NCI-H774 (cell line): ENCODE measurements around the gene CTXND1.

Source experiments
- DNase-seq: peaks from one replicate; lab custom pipeline; 2025; lab: John Stamatoyannopoulos, UW

CTXND1 gene

DNA sequence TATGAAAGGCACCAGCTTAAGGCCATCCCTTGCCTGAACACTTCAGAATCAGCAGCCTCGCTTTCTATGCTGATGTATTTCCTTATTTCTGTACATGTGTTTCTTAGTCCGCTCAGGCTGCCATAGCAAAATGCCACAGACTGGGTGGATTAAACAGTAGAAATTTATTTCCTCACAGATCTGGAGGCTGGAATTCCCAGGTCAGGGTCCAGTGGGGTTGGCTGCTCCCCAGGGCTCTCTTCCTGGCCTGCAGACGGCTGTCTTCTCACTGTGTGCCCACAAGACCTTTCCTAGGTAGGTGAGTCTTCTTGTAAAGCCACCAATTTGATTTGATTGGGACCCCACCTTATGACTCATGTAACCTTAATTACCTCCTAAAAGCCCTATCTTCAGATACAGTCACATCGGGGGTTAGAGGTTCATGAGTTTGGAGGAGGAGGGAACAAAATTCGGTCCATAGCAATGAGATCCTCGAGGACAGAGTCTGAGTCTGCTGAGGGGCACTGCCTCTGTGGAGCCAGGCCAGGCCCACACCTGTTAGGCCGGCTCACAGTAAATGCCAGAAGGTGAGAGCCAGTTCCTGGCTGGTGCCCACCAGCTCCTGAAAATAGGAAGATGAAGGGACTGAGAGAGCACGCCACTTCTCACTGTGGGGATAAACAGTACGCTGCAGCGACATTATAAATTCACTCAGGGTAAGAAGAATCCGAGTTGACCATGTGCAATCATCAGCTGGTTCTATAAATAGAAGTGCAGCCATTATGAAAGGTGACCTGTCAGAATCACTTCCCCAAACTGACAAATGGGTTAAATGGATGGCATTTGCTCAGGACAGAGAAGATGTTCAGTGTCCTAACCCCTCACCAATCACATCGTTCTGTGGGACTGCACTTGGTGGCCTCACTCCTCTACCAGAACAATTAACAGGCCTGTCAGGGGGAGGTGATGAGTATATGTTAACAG is 41.1 kb downstream of the CTXND1 start:
- no peak for DNase-seq

DNA sequence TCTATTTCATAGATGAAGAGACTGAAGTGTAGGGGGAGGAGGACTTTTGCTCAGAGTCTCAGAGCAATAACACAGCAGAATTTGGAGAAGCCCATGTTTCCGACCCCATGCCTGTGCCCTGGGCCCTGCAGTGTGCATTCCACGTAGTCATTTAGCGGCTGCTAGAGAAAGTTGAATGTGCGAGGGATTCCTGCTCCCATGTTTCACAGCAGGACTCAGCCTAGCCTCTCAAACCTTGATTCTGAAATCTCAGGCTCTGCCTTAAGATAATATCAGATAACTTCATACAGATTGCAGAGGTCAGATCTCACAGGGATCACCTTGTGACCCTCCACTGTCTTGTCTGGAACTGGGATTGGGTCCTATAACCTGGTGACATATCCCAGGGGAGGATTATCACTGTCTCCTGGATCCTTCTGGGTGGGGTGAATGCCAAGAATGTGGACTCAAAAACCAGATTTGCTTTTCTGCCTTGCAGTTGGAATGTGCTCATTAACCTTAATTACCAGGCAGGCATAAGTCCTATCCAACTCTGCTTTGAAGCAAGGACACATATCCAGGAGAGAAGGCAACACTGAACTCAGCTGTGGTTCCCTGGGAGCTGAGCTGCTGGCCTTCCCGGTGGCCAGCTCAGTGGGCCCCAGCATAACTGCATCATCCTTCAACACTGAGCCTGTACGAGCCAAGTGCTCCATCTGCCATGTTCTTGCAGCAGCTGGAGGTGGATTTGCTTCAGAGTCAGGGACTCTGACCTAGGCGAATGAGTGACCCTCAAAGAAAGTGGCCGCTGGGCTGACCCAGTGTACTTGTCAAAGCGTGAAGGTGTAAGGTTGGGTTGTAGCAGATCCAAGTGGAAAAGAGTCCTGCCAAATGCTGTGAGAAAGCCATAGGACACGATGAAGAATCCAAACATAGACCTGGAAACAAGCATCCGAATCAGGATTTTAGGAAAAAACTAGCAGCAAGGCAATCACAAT is 43.0 kb downstream of the CTXND1 start:
- no peak for DNase-seq

DNA sequence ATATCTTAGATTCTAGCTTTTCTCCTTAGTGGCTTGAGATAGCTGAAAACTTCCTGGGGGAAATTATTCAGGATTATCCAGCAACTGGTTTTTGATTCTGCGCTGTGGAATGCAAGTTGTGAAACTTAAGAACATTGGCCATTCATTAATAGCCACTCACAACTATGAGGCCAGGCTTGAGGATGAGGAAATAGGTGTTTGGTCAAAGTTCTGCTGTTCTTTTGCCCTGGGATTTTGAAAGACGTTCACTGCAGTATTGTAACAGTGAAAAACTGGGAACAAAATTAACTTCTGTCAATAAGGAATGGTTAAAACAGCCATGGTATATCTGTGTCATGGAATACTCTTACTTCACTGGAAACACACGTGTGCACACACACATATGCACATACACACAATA is 44.1 kb downstream of the CTXND1 start:
- no peak for DNase-seq

DNA sequence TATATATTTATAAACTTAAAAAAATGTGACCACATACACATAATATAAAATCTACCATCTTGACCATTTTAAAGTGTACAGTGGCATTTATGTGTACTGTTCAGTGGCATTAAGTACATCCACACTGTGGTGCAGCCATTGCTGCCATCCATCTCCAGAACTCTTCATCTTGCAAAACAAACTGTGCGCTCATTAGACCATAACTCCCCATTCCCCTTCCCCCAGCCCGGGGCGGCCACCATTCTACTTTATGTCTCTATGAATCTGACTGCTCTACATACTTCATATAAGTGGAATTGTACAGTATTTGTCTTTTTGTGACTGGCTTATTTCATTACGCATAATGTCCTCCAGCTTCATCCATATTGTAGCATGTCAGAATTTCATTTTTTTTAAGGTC is 47.8 kb downstream of the CTXND1 start:
- DNase-seq, result no peak

DNA sequence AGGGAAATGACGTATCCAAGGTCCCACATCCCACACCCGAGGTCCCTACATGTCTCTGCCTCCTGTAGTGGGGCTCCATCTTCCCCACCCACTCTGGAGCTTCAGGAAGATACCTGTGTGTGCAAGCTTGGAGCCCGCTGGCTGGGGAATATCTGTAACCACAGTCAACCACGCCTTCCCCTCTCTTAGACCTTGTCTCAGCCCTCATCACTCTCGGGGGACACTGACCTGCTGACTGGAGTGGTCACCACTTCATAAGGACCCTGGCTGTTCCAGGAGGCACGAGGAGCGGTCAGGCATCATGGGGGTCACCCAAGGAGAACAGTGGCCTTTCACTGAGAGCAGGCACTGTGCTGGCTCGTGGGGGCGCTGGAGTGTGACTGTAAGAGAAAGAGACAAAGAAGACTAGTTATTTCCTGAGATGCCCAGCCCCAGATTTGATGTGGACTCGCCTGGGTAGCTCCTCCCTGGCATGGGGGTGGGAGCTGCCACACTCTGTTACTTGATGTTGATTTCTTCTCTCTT is 48.6 kb downstream of the CTXND1 start:
- DNase-seq, result no peak

DNA sequence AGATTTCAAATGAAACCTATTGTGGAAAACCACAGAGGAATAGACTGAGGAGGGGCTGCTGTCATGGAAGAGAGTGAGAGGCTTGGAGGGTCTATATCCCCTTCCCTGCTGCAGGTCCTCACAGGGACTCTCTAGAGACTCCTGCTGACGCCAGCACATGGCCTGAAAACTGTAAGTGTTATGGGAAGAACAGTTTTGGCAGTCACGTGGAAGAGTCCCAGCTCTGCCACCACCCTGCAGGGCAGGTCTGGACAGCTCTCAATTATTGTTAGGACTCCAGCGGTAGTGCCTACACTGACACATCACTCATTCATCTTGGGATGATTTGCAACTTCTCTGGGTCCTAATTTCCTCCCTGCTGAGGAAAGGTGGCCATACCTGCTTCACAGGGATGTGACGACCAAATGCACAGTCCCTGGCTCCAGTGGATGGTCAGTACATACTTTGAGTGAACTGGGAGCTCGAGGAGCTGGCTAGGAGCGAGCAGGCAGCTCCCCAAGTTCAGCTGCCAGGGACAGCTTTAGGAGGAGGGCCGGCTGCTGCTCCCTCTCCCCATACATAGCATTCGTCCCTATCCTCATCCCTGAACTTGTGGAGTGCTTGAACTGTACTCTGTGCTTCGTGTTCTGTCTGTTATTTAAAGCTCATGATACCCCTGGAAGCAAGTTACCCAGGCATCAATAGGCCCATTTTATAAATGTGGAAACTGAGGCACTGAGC is 49.2 kb downstream of the CTXND1 start:
- DNase-seq, result no peak

DNA sequence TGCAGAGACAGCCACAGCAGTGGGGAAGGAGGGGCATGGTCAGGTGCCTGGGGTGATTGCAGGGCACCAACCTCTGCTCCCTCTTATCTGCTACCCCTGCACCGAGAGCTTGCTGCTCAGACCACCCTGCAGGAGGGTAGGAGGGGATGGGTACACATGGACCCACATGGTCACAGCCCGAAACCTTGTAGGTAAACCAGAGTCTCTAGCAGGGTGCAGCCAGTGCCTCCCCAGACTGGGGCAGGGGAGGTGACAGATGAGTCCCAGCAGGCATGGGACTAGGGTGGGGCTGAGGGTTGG is 50.0 kb downstream of the CTXND1 start:
- DNase-seq, result no peak

DNA sequence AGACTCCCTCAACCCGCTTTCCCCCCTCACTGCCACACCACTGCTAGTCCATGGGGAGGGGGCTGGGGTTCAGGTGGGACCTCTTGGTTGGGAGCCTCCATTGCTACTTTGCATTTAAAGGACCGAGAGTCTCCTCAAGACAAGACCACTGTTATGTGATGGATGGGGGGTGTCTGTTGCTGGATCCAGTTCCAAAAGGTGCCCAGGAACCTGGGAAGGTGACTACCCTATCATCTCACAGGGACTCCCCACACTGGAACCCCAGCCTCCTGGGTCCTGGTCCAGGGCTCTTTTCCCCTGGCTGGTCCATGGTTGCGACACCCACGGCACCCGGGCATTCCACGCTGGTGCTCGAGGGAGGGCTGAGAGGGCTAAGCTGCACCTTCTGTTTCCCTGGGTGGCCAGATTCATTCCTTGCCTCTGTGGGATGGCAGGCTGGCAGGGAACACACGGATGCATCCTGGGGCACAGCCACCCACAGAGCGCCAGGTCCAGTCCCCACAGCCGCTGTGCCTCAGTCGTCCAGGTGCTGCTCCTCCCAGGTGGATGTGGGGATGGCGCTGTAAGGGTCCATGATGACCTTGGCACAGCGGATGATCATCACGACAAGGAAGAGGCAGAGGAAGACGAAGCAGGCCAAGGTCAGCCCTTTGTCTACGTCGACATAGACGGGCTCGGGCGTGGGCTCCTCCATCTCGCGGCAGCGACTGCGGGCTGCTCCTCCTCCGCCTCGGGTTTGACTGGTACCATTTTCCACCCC is 50.6 kb downstream of the CTXND1 start:
- no peak for DNase-seq

DNA sequence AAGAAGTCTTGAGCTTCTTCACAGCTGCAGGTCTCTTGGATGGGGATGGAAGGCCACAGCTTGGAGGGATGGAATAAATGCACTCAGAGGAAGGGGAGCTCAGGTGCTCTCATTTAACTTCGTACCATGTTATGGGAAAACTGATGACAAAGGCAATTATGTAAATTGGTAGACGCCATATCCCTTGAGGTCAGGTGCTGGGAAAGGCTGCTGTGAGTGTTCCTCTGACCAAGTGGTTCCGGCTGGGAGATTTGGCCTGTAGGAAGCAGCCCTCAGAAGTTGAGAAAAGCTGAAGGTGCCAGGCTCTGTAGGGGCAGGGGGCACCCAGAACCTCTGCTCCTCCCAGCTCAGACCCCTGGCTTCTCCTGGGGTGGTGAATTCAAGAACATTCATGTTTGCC is 52.1 kb downstream of the CTXND1 start:
- DNase-seq, result no peak

DNA sequence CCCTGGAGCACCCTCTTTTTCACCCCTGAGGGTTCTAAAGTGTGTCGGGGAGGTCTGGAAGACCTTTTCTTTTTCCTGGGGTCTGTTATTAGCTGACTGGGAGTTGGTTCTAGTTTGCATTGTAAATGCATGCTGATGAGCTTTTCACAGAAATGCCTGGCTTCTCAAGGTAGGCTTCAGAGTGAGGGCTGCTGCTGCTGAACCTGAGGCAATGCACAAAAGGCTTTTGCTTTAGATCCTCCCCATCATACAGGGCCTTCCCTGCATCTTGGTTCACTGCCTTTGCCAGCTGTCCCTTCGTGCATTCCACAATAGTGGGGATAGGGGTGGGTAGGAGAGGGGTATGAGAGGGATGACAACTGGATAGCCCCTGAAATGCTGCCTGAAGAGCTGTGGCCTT is 52.6 kb downstream of the CTXND1 start:
- DNase-seq, result no peak

DNA sequence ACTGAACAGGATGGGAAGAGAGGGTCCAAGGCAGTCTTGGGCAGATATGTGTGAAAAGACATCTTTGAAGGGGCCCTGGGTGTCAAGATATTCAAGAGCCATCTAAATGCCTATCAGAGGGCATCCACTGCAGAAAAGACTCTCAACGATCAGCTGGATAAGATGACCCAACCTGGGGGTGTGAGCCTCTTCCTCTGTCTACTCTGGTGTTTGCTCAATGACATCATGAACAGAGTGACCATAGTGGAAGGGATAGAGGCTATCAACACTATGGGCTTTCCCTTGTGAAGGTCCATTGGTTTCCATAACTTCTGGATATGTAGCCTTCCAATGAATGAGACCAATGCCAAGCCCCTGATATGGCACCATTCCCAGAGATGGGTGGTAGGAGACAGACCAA is 57.1 kb downstream of the CTXND1 start:
- no peak for DNase-seq

DNA sequence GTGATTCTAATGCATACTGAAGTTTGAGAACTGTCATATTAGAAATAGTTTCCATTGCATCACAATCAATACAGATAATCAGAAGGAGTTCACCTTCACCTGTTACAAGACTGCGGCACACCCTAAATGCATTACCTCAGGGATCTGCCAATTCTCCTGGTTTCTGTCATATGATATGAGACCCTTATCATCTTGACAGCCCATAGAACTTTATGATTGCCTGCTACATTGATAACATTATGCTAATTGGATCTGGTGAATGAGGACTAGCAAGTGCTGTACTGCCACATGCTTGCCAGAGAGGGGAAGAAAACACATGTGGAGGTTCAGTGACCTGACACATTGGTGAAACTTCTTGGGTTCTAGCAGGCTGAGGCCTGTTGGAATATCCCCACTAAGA is 57.8 kb downstream of the CTXND1 start:
- DNase-seq, result no peak

DNA sequence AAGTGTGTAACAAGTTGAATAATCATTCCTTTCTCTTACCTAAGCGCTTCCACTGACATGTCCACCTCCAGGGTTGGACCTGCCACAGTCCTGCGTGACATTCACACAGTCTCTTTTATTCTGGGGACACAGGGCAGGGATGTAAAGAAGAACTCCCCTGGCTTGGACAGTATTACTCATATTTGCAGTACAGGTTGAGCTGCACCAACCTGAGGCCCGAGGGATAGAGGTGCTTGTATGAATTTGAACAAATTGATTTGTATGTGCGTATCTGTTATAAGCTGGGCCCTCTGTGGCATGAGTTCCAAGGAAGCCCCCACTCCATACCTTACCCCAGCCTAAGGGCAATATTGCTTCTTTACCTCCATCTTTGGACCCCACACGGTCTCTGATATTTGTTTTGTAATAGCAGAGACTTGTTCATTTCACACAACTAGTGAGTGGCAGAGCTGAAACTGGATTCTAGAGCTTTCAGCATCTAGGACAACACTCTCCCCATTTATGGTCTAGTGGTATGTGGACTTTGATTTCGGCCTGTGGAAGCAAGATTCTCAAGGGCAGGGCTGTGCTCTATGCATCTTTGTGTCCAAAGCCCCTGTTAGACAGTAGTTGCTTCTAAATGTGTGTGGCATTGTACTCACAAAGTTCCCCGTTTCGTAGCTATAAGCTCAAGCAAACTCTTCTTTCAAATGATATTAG is 60.0 kb downstream of the CTXND1 start:
- no peak for DNase-seq

DNA sequence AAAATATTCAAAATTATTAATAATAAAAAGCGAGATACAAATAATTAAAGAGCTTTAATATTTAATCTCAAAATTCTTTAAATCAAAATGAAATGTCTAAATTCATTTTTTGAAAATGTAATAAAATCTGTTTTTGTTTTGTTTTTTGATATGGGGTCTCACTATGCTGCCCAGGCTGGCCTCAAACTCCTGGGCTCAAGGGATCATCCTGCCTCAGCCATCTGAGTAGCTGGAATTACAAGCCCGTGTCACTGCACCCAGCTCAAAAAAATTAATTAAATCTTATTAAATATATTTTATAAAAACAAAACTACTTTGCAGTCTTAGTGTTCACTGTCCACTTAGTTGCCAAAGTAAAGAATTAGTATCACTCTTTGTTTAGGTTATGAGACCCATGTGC is 60.8 kb downstream of the CTXND1 start:
- no peak for DNase-seq

DNA sequence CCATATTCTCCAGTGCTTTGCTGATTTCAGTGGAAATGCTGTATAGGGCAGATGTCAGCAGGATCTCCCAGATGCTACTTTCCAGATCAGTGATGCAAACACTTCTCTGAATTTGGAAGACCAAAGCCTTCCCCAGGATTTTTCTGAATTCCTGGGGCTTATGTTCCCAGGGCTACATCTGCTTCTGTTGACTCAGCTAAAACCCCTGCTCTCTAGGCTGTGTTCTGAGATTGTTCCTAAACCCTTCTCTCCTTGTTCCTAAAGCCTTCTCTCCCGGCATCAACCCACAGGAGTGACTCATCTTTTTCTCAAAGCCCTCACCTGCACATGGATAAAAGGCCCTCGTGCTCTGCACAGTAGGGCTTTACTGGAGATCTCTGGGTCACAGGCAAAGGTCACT is 63.8 kb downstream of the CTXND1 start:
- DNase-seq, result no peak

DNA sequence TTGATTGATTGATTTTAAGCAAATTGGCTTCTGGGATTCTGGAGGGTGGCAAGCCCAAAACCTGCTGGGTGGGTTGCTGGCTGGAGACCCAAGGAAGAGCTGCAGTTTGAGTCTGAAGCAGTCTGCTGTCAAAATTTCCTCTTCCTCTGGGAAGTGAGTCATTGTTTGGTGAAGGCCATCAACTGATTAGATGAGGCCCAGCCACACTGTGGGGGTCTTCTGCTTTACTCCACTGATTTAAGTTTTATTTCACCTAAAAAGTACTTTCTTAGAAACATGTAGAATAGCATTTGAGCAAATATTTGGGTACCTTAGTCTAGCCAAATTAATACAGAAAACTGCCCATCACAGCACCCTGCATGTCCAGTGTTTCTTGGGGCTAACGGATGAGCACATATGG is 65.4 kb downstream of the CTXND1 start:
- no peak for DNase-seq

DNA sequence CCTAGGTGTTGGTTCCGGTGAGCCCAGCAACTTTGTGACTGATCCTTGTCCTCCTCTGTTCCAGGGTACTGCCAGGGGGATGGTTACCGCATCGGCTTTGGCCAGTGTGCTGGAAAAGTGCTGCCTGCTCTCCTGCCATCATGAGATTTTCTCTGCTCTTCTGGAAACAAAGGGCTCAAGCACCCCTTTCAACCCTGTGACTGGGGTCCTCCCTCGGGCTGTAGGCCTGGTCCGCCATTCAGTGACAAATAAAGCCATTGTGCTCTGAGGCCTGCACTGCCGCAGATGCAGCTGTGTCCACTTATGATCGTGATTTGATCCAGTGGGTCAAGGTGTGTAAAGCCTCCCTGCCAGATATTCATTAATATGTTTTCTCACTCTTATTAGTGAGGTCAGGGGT is 65.9 kb downstream of the CTXND1 start:
- DNase-seq, result no peak

DNA sequence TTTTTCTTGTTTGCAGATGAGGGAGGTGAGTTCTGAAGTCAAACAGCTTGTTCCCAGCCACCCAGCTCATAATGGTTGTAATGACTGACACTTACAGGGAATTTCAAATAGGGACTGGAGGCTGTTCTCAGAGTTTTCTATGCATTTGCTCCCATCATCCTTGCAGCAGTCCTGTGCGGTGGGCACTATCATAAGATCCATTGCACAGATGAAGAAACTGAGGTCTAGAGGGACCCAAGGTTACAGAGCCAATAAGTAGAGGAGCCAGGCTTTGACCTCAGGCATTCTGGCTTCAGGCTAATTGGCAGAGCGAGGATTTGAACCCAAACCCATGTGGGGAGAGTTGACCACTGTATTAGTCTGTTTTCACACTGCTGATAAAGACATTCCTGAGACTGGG is 66.9 kb downstream of the CTXND1 start:
- DNase-seq, result no peak

DNA sequence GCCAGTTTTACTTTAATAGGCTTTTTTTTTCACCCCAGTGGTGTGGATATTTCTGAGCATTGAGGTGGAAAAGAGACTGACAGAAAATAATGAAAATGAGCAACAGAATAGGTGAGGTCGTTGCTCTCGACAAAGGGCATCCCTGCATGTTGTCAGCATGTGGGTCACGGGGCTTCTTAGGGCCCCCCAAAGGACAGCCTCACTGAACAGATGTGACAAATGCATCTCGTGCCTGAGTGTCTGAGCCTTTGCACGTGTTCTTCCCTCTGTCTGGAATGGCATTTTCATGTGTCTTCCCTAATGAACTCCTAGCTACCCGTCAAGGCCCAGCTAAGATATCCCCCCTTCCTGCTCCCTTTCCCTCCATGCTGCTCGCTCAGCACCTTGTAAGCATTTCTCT is 67.5 kb downstream of the CTXND1 start:
- DNase-seq, result no peak

DNA sequence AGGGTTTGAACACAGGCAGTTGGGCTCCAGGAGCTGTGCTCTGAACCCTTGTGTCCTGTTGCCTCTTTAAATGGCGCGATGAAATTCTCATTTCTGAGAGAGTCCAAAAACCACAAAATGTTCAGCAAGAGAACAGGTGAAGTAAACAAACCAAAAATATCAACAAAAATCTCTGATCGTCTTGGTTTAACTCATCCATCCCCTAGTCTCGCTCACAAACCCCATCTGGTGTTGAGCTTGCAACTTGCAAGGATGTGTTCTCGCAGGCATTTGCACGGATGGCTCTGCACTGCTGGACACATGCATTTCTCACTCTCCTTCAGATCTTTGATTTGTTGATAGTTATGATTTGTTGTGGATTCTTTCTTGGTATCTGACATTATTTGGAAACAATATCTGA is 68.1 kb downstream of the CTXND1 start:
- DNase-seq, result no peak

DNA sequence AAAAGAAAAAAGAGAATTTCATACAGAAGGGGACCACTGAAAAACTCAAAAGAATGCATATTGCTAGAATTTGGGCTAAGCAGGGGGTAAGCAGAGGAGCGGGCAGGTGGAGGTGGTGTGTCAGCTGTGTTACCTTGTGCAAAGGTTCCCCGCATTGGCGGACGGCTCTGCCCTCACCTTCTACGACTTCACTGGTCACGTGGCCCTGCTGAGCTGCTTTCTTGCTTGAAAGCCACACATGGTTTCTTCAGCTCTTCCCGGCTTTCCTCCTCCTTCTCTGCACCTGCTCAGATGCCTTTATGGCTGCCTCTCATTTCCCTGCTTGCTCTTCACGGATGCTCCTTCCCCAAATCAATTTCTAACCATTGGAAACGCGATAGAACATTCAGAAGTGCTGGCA is 68.7 kb downstream of the CTXND1 start:
- no peak for DNase-seq
